IPS-20b (cell line): ENCODE results near the gene WDR87.
"Not testable (repeated sequence)": the region's sequence is repeated elsewhere in the genome, so short reads cannot be mapped to it uniquely, and the experiment has no call there.

Experiments used
- H3K27ac ChIP-seq: one replicate; pipeline ENCODE4 v1.5.1; 2013; ENCODE audit warnings: low read length
- H3K27me3 ChIP-seq: 2 replicates; pipeline ENCODE4 v1.6.1; 2013; ENCODE audit warnings: mild to moderate bottlenecking, low read length, inconsistent platforms; ENCODE audit not compliant: insufficient read depth
- H3K36me3 ChIP-seq: 2 replicates; pipeline ENCODE4 v1.6.1; 2013; ENCODE audit warnings: low read depth, mild to moderate bottlenecking, inconsistent platforms, low read length, moderate library complexity; ENCODE audit not compliant: insufficient read depth
- H3K4me1 ChIP-seq: 2 replicates; pipeline ENCODE4 v1.6.1; 2013; ENCODE audit warnings: mild to moderate bottlenecking, control low read depth, inconsistent platforms, low read length, moderate library complexity; ENCODE audit not compliant: insufficient read depth
- H3K4me3 ChIP-seq: 2 replicates; pipeline ENCODE4 v1.5.1; 2013; ENCODE audit warnings: mild to moderate bottlenecking, low read length, inconsistent platforms
- H3K9ac ChIP-seq: 2 replicates; pipeline ENCODE4 v1.6.1; 2013; ENCODE audit warnings: low read depth, mild to moderate bottlenecking, inconsistent platforms, low read length, moderate library complexity
- H3K9me3 ChIP-seq: 2 replicates; pipeline ENCODE4 v1.6.1; 2013; ENCODE audit warnings: mild to moderate bottlenecking, low read depth, low read length, inconsistent platforms; ENCODE audit not compliant: insufficient read depth

WDR87 gene

DNA sequence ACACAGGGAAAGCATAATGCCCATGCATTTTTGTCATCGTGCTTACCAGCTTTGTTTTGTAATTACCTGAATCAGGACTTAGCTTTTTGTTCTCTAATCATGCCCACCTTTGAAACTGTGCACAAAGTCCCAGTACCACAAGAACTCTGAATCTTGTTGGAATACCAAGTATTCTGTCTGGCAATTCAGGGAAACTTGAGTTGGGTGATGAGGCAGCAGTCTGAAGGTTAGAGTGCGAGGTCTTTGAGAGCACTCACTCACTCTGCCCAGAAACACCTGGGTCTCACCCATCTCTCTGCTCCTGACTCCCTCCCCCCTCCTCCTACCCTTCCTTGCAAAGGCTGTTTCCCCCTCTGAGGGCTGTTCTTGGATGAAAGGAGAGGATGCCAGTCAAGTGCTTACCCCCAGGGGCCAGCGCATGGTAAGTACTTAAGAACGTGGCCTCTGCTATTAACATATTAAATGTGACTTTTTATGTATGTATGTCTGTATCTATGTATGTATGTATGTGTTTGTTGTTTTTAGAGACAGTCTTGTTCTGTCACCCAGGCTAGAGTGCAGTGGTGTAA lies 23.0 kb upstream of the WDR87 start:
- Histone ChIP-seq H3K27me3 (no peaks in the 10 kb centered on the region), H3K4me1 (peaks cover 42% of the 10 kb centered on the region), H3K4me3 (peak overlapping the region; percentile 4; the same call in 1 of the 2 replicates), H3K27ac (peak overlapping the region; percentile 10), H3K9me3 (no peaks in the 10 kb centered on the region), H3K9ac (peak overlapping the region; percentile 8; the same call in 1 of the 2 replicates), H3K36me3 (no peaks in the 10 kb centered on the region)

GRCh38 chr19:37928527-37929286 lies 22.3 kb upstream of the WDR87 start:
- Histone ChIP-seq H3K27me3 (no peaks in the 10 kb centered on the region), H3K4me3 (peak overlapping the region; percentile 4; the same call in 1 of the 2 replicates), H3K36me3 (no peaks in the 10 kb centered on the region), H3K27ac (no peak overlapping the region), H3K9me3 (no peaks in the 10 kb centered on the region), H3K9ac (no peak overlapping the region), H3K4me1 (peaks cover 36% of the 10 kb centered on the region)

DNA sequence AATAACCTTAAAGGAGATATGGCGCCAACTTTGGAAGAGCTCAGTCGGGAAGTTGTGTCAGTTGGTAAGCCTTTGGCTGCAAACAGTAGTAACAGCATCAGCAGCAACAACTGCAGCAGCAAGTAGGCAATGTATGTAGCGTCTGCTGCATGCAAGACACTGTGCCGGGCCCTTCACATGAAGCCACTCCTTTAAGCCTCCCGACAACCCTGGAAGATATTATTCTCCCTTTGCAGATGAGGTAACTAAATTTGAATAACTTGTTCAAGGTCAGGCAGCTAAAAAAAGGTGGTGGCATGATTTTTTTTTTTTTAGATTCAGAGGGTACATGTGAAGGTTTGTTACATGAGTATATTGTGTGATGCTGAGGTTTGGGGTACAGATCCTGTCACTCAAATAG lies 20.3 kb upstream of the WDR87 start:
- H3K4me1 ChIP-seq = peaks cover 20% of the 10 kb centered on the region
- no peaks in the 10 kb centered on the region for H3K36me3 ChIP-seq
- H3K9me3 ChIP-seq = no peaks in the 10 kb centered on the region
- H3K27ac ChIP-seq = no peak overlapping the region
- H3K27me3 ChIP-seq = no peaks in the 10 kb centered on the region
- no peak overlapping the region for H3K9ac ChIP-seq
- no peak overlapping the region for H3K4me3 ChIP-seq

DNA sequence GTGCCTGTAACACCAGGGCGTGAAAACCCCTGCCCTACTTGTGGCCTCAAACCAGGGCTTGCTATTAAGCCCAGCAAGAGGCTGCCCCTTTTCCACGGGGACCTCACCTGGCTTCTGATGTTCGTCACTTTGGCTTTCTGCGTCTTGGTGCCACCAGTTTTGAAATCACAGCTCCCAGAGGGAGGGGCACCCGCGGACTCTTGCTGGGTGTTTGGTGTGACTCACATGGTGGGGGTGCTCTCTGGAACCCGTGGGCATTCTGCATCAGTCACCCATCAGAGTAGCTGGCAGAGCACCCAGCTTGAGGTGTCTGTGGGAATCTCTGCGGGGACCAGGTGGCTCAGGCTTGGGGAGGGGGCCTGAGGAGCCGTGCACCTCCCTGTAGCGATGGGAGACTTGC lies 19.9 kb upstream of the WDR87 start:
- no peak overlapping the region for H3K9ac ChIP-seq

GRCh38 chr19:37925212-37925611 lies 18.8 kb upstream of the WDR87 start:
- Histone ChIP-seq H3K36me3 (no peaks in the 10 kb centered on the region), H3K4me1 (peaks cover 13% of the 10 kb centered on the region), H3K9me3 (no peaks in the 10 kb centered on the region), H3K27me3 (no peaks in the 10 kb centered on the region), H3K27ac (no peak overlapping the region), H3K4me3 (no peak overlapping the region), H3K9ac (no peak overlapping the region)

More for the DNA sequence above, 19.9 kb upstream of the WDR87 start:
- H3K27ac ChIP-seq = no peak overlapping the region
- H3K4me3 ChIP-seq = no peak overlapping the region
- H3K27me3 ChIP-seq = no peaks in the 10 kb centered on the region
- no peaks in the 10 kb centered on the region for H3K9me3 ChIP-seq
- H3K36me3 ChIP-seq = no peaks in the 10 kb centered on the region
- peaks cover 16% of the 10 kb centered on the region for H3K4me1 ChIP-seq

DNA sequence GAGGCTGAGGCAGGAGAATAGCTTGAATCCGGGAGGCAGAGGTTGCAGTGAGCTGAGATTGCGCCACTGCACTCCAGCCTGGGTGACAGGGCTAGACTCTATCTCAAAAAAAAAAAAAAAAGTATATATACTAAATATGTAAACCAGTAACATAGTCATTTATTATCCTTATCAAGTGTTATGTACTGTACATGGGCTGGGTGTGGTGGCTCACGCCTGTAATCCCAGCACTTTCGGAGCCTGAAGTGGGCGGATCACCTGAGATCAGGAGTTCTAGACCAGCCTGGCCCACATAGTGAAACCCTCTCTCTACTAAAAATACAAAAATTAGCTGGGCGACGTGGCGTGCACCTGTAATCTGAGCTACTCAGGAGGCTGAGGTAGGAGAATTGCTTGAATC lies 18.2 kb upstream of the WDR87 start:
- H3K27me3 ChIP-seq, H3K9me3 ChIP-seq, H3K27ac ChIP-seq, H3K9ac ChIP-seq, H3K4me3 ChIP-seq, H3K36me3 ChIP-seq: not testable (repeated sequence)
- peaks cover 11% of the 10 kb centered on the region for H3K4me1 ChIP-seq

- Histone ChIP-seq H3K4me1 (no peaks in the 10 kb centered on the region; the same call in 1 of the 2 replicates), H3K4me3 (no peak overlapping the region), H3K27me3 (no peaks in the 10 kb centered on the region), H3K9me3 (no peaks in the 10 kb centered on the region), H3K27ac (no peak overlapping the region), H3K36me3 (no peaks in the 10 kb centered on the region), H3K9ac (no peak overlapping the region)
Observed at GRCh38 chr19:37920591-37921450, 14.4 kb upstream of the WDR87 start.

GRCh38 chr19:37914908-37915307 lies 8.5 kb upstream of the WDR87 start:
- Histone ChIP-seq H3K27ac (no peak overlapping the region), H3K36me3 (no peaks in the 10 kb centered on the region), H3K9ac (no peak overlapping the region), H3K9me3 (no peaks in the 10 kb centered on the region), H3K27me3 (no peaks in the 10 kb centered on the region), H3K4me1 (no peaks in the 10 kb centered on the region; the same call in 1 of the 2 replicates), H3K4me3 (no peak overlapping the region)

DNA sequence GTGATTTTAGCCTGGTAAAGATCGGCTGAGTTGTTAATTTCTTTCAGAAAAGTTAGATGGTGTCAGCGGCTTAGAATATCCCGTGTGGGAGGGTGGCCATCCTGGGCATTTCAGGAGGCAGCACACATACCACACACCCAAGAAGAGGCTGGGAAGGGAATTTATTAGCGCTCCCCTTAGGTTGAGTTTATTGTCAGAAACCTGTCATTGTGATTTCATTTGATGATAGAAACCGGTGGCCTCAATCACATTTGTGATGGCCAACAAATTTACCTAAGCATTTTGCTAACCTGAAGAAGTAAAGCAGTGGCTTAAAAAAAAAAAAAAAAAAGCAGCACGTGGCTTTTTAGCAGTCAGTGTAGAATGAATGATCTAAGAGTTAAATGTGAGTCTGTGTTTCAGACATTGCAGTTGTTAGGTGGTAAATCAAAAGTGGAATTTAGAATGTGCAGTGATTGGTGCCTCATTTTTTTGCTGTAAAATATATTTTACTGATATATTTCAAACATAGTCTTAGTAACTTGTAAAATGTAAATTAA lies 3.3 kb upstream of the WDR87 start:
- no peak overlapping the region for H3K9ac ChIP-seq
- 0 out of 2 replicates have a peak overlapping the region, but pooled peaks have one; percentile 24 for H3K4me3 ChIP-seq

DNA sequence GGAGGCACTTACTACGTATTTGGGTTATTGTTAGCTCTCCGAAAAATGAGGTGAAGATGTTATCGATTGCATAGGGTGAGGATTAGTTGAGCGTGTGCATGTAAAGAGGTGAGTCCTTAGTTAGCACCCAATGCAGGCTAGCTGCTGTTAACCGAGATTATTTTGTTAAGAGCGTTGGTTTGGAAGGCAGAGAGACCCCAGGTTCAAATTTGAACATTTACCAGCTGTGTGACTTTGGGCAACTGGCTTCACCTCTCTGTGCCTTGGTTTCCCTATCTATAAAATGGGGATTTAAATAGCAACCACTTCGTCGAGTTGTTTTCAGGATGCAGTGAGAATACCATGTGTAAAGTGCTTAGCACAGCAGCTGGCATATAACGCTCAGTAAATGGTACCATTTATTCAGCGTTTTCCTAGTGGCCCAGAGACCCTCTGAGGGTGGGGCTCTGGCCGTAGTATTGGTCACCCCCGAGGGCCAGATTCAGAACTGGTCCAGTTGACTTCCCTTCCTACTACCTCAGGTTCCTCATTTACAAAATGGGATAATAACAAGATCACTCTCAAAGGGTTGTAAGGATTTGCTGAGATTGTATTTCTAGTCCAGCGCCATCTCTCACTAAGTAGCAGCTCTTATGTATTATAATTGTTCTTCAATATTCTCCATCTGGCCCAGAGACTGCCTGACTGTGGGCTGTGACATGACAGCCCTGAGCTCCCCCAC lies 1.5 kb upstream of the WDR87 start:
- H3K9ac ChIP-seq = peak overlapping the region; percentile 79; the same call in 1 of the 2 replicates
- H3K27ac ChIP-seq = no peak overlapping the region
- H3K9me3 ChIP-seq = no peaks in the 10 kb centered on the region
- peaks cover 15% of the 10 kb centered on the region; the same call in 1 of the 2 replicates for H3K4me1 ChIP-seq
- H3K36me3 ChIP-seq = no peaks in the 10 kb centered on the region
- H3K4me3 ChIP-seq = peak overlapping the region; percentile 83
- no peaks in the 10 kb centered on the region for H3K27me3 ChIP-seq

More for the DNA sequence above, 3.3 kb upstream of the WDR87 start:
- H3K27me3 ChIP-seq = no peaks in the 10 kb centered on the region
- H3K4me1 ChIP-seq = peaks cover 15% of the 10 kb centered on the region; the same call in 1 of the 2 replicates
- H3K27ac ChIP-seq = no peak overlapping the region
- no peaks in the 10 kb centered on the region for H3K9me3 ChIP-seq
- no peaks in the 10 kb centered on the region for H3K36me3 ChIP-seq
